Liver (tissue), 9 donors: ENCODE data around the gene CELSR1. TPM values are rescaled to one million over a fixed set of nuclear protein-coding genes. Genes with fewer than 3 reads are reported as not detected.

Experiments
- DNase-seq: peaks from one replicate; pipeline ENCODE4 v3.0.0-alpha.2; 2017; ENCODE audit warnings: low spot score
- H3K27ac ChIP-seq, 2 donors: one replicate each; pipeline ENCODE4 v1.7.0; 2013; ENCODE audit warnings: inconsistent platforms in 2 of 2, low read length in 2 of 2, control low read depth in 1 of 2, low read depth in 1 of 2, mild to moderate bottlenecking in 1 of 2
- H3K27me3 ChIP-seq, 4 donors: one replicate each; pipeline versions ENCODE4 v1.6.1 to v1.7.0; 2013; ENCODE audit warnings: low read length in 3 of 4, inconsistent platforms in 1 of 4, mild to moderate bottlenecking in 1 of 4, moderate library complexity in 1 of 4; ENCODE audit not compliant: control insufficient read depth in 4 of 4, insufficient read depth in 4 of 4
- H3K36me3 ChIP-seq, 4 donors: one replicate each; pipeline versions ENCODE4 v1.6.1 to v1.7.0; 2013; ENCODE audit warnings: low read length in 3 of 4, mild to moderate bottlenecking in 3 of 4, low read depth in 1 of 4, moderate library complexity in 1 of 4; ENCODE audit not compliant: control insufficient read depth in 4 of 4, insufficient read depth in 3 of 4
- H3K4me1 ChIP-seq, 4 donors: one replicate each; pipeline versions ENCODE4 v1.6.1 to v1.7.0; 2013; ENCODE audit warnings: low read length in 3 of 4, mild to moderate bottlenecking in 3 of 4, moderate library complexity in 1 of 4; ENCODE audit not compliant: control insufficient read depth in 4 of 4, insufficient read depth in 4 of 4
- H3K4me3 ChIP-seq, 3 donors: one replicate each; pipeline versions ENCODE4 v1.6.1 to v1.7.0; 2013; ENCODE audit warnings: low read length in 3 of 3, control low read depth in 1 of 3, low read depth in 1 of 3, mild to moderate bottlenecking in 1 of 3
- H3K9ac ChIP-seq, 2 donors: one replicate each; pipeline ENCODE4 v1.7.0; 2013; ENCODE audit warnings: low read length in 2 of 2, mild to moderate bottlenecking in 2 of 2, moderate library complexity in 2 of 2, control low read depth in 1 of 2, low read depth in 1 of 2
- H3K9me3 ChIP-seq, 4 donors: one replicate each; pipeline versions ENCODE4 v1.6.1 to v1.7.0; 2013; ENCODE audit warnings: low read length in 3 of 4; ENCODE audit not compliant: control insufficient read depth in 4 of 4
- CTCF ChIP-seq: fragments of 150-350 bp; IDR thresholded peaks from 2 replicates; pipeline ENCODE4 v1.5.1; 2017; ENCODE audit warnings: improper control_type of control experiment, low read depth, low read length; ENCODE audit not compliant: missing input control
- EGR1 ChIP-seq, 2 donors: IDR thresholded peaks; 2 replicates each; pipeline ENCODE4 v1.6.1; 2016 to 2018; ENCODE audit warnings: antibody characterized with exemption in 2 of 2, low read depth in 2 of 2
- FOXA2 ChIP-seq: IDR thresholded peaks from 2 replicates; pipeline ENCODE4 v1.6.1; 2016; ENCODE audit warnings: antibody characterized with exemption
- GABPA ChIP-seq, 2 donors: IDR thresholded peaks in 1 of 2; conservative IDR thresholded peaks in 1 of 2; 2 replicates each; pipeline ENCODE4 v1.6.1; 2016; ENCODE audit warnings: antibody characterized with exemption in 2 of 2, mild to moderate bottlenecking in 1 of 2, moderate library complexity in 1 of 2
- HNF4A ChIP-seq, 2 donors: conservative IDR thresholded peaks; 2 replicates each; pipeline ENCODE4 v1.6.1; 2016; ENCODE audit warnings: antibody characterized with exemption in 2 of 2, mild to moderate bottlenecking in 2 of 2
- HNF4G ChIP-seq: IDR thresholded peaks from 2 replicates; pipeline ENCODE4 v1.6.1; 2016; ENCODE audit warnings: antibody characterized with exemption
- MAX ChIP-seq: IDR thresholded peaks from 2 replicates; pipeline ENCODE4 v1.6.1; 2016; ENCODE audit warnings: antibody characterized with exemption
- NR2F2 ChIP-seq: IDR thresholded peaks from 2 replicates; pipeline ENCODE4 v1.6.1; 2016; ENCODE audit warnings: antibody characterized with exemption
- RAD21 ChIP-seq, 2 donors: IDR thresholded peaks; 2 replicates each; pipeline ENCODE4 v1.6.1; 2016; ENCODE audit warnings: antibody characterized with exemption in 2 of 2, mild to moderate bottlenecking in 2 of 2
- REST ChIP-seq: IDR thresholded peaks from 2 replicates; pipeline ENCODE4 v1.6.1; 2016; ENCODE audit warnings: antibody characterized with exemption, mild to moderate bottlenecking
- RXRA ChIP-seq, 2 donors: IDR thresholded peaks; 2 replicates each; pipeline ENCODE4 v1.6.1; 2017 to 2018; ENCODE audit warnings: antibody characterized with exemption in 2 of 2, mild to moderate bottlenecking in 1 of 2
- SP1 ChIP-seq: IDR thresholded peaks from 2 replicates; pipeline ENCODE4 v1.6.1; 2018; ENCODE audit warnings: antibody characterized with exemption, mild to moderate bottlenecking
- TAF1 ChIP-seq: conservative IDR thresholded peaks from 2 replicates; pipeline ENCODE4 v1.6.1; 2016; ENCODE audit warnings: antibody characterized with exemption, mild to moderate bottlenecking
- YY1 ChIP-seq: IDR thresholded peaks from 2 replicates; pipeline ENCODE4 v1.6.1; 2016; ENCODE audit warnings: antibody characterized with exemption, mild to moderate bottlenecking
- ZBTB33 ChIP-seq: IDR thresholded peaks from 2 replicates; pipeline ENCODE4 v1.6.1; 2016; ENCODE audit warnings: antibody characterized with exemption
- WGBS: extraction: QIAGEN DNeasy Blood & Tissue Kit; methylation state at CpG from one replicate; pipeline ENCODE4 v1.1.7; 2013; 5-methylcytosine and 5-hydroxymethylcytosine counted together
- polyA plus RNA-seq, 2 donors: library from polyadenylated mRNA; stranded (reverse) in 1 of 2; unstranded in 1 of 2; fragments of 200-250 nt in 1 of 2; fragments of >200 nt in 1 of 2; fragmentation: Nextera tagmentation in 1 of 2; extraction: Ambion mirVana in 1 of 2; gene quantifications; one replicate each; pipeline versions ENCODE4 v1.2.1 to v1.2.3, GENCODE V29; 2013 to 2015
- total RNA-seq, 2 donors: library from RNA; depleted of rRNA; stranded (reverse); fragments of >200 nt; gene quantifications; one replicate each; pipeline ENCODE4 v1.2.3, GENCODE V29; 2014
- donor health status: healthy.
- donor health status: healthy.
- donor health status: healthy.
- donor health status: healthy.
- donor health status: healthy.

CELSR1 gene
- total and polyA plus RNA-seq, 4 donors: 0.37 to 1.6 (median 1.3) TPM

GRCh38 chr22:46354993-46355305 lies 182.5 kb downstream of the CELSR1 start:
- Histone ChIP-seq H3K27me3 (no peaks in the 10 kb centered on the region), H3K9ac (no peak overlapping the region), H3K27ac (no peak overlapping the region), H3K36me3 (peaks cover 14 to 61% (median 32%) of the 10 kb centered on the region in 4 donors), H3K4me1 (no peaks in the 10 kb centered on the region), H3K4me3 (no peak overlapping the region), H3K9me3 (no peaks in the 10 kb centered on the region)
- TF ChIP-seq RXRA (IDR thresholded peaks at IDR 0.05) (no peak), NR2F2 (no peak), MAX (no peak), HNF4A (conservative IDR thresholded peaks at IDR 0.05) (no peak), GABPA (IDR thresholded peaks at IDR 0.05 in 1 of 2, conservative IDR thresholded peaks at IDR 0.05 in 1 of 2) (no peak), REST (no peak), SP1 (no peak), YY1 (no peak), HNF4G (no peak), ZBTB33 (no peak)
- WGBS: 90% methylated on average over 7 of the region's 7 CpGs
- DNase-seq: no peak

GRCh38 chr22:46354176-46354992 lies 183.0 kb downstream of the CELSR1 start:
- Histone ChIP-seq H3K36me3 (peaks cover 14 to 64% (median 33%) of the 10 kb centered on the region in 4 donors), H3K4me3 (no peak overlapping the region), H3K9me3 (no peaks in the 10 kb centered on the region), H3K9ac (no peak overlapping the region), H3K27ac (no peak overlapping the region), H3K27me3 (no peaks in the 10 kb centered on the region), H3K4me1 (no peaks in the 10 kb centered on the region)
- 84% methylated on average over 21 of the region's 21 CpGs for WGBS
- no peak for DNase-seq
- no peak for TF ChIP-seq TAF1
- TF ChIP-seq NR2F2: no peak
- no peak for TF ChIP-seq RAD21 (IDR thresholded peaks at IDR 0.05)
- TF ChIP-seq CTCF: no peak
- no peak for TF ChIP-seq EGR1 (IDR thresholded peaks at IDR 0.05; ENCODE audit: low read depth in 2 of 2)
- no peak for TF ChIP-seq RXRA (IDR thresholded peaks at IDR 0.05)
- no peak for TF ChIP-seq SP1
- no peak for TF ChIP-seq FOXA2
